Measurements from ENCODE around the gene PANK1.

Gene PANK1

DNA sequence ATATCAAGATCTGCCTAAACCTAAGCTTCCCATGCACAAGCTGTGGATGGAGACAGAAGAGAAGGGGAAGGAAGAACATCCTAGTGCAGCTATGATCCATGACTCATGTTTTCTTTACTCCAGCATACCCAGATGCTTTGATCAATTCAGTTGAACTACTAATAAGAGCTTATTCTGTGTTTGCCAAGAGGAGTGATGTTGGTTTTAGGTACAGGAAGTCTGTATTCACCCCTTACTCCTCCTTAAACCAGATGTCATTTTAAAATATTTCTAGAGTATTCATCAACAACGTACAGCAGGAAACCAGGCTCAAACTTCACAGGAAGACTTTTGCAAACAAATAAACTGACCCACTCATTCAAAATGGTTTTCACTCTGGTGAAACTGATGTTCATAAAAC is 29.2 kb downstream of the PANK1 start:
- DNase-seq: no peak

- no peak for DNase-seq
Observed at GRCh38 chr10:89615112-89615511, 29.9 kb downstream of the PANK1 start.

- no peak for DNase-seq
Observed at GRCh38 chr10:89613582-89613981, 31.5 kb downstream of the PANK1 start.

- DNase-seq: no peak
Observed at GRCh38 chr10:89611282-89611681, 33.8 kb downstream of the PANK1 start.

- DNase-seq: no peak
Observed at GRCh38 chr10:89609833-89610346, 35.2 kb downstream of the PANK1 start.

DNA sequence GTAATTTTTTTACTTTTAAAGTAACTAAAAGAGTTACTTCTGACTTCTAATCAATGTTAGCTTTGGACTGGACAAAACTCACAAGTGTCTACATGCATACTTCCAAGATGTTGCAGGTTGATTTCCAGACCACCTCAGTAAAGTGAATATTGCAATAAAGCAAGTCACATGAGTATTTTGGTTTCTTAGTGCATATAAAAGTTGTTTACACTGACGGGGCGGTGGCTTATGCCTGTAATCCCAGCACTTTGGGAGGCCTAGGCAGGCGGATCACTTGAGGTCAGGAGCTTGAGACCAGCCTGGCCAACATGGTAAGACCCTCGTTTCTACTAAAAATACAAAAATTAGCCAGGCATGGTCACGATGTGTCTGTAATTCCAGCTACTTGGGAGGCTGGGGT is 40.8 kb downstream of the PANK1 start:
- no peak for DNase-seq

DNA sequence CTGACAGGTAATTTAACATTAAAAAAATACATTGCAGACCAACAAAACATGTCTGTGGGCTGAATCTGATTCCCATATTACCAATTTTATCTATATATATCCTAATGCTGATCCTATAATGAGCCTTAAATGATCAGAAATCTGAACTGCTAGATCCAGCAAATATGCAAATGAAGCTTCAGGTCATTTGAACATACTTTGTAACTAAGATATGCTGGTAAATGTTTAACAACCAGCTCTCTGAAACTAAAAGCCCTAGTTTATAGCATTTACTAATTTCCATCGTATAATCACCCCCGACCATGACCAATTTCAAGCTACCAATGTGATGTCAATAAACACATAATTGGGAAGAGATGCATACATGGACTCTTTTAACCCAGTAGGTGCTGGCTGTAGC is 42.1 kb downstream of the PANK1 start:
- no peak for DNase-seq

- DNase-seq: no peak
Observed at GRCh38 chr10:89601728-89602361, 43.2 kb downstream of the PANK1 start.

GRCh38 chr10:89600041-89600440 is 45.0 kb downstream of the PANK1 start:
- no peak for DNase-seq

- DNase-seq: no peak
Observed at GRCh38 chr10:89593043-89593442, 52.0 kb downstream of the PANK1 start.

GRCh38 chr10:89592539-89592938 is 52.5 kb downstream of the PANK1 start:
- DNase-seq: no peak

- no peak for DNase-seq
Observed at GRCh38 chr10:89591796-89592271, 53.2 kb downstream of the PANK1 start.

DNA sequence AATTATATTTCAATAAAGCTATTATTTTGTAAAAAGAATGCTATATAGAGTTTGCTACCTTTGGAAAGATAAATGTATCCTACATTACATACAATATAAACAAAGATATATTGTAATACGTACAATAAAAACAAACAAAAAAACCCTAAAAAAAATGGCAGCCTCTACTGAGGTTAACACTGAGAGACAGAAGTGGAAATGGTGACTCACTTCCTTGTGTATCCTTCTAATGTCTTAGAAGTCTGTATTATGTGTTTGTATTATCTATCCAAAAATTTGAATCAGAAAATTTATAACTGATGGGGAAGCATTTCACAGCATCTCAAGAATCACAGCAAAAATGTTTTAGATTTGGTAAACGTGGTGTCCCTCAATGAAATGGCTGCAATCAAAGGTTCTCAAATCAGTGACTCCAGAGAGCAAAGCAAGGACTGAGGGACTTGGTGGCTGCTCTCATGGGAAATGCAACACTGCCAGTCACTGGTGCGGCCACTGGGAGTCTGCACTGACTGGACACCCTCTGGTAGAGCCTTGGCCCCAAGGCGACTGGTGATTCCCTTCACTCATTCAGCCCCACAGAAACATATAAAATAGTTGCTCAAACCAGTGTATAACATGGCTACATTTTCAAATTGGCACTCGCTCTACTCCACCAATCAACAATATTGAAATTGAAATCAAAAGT is 53.8 kb downstream of the PANK1 start:
- no peak for DNase-seq

GRCh38 chr10:89590326-89590725 is 54.7 kb downstream of the PANK1 start:
- DNase-seq: no peak

DNA sequence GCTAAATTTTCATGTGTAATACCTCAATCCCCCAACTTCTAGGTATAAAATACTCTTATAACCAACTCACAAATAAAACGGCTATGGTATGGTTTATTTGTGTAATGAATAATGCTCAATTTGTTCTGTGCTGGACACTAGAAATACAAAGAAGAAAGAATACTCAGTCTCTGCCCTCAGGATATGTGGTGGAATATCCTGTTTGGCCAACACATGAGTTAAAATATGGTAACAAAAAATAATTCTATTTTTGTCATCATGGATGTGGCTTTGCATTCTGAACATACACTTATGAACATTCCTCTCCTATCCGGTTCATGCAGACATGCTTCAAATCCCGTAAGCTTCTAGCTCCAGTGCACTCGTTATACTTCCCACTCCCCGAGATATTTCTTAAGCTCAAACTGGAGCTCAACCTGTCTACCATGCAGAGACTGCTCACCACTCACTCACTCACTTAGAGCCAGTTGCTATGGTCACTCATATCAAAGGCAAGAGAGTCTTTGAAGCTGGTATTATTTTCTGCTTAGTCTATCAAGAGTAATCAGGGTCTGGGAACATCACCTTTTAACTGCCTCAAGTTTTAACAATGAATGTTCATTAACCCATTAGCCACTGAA is 55.8 kb downstream of the PANK1 start:
- no peak for DNase-seq

DNA sequence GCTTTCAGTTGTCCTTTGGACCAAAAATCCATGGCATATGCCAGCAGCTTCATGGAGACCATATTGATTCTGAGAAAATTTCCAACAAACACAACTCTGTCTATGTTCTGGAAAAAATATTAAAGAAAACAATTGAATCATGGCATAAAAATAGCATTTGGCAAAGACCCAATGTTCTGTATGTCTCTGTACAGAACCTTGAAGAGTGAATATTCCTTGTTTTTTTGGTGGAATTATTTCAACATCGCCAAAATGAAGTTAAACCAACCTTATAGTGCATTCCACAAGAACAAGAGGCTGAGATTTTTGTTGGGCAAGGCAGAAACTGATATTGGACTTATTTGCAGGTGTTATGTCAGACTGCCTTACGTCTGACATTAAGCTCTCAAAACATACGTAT is 56.4 kb downstream of the PANK1 start:
- no peak for DNase-seq

DNA sequence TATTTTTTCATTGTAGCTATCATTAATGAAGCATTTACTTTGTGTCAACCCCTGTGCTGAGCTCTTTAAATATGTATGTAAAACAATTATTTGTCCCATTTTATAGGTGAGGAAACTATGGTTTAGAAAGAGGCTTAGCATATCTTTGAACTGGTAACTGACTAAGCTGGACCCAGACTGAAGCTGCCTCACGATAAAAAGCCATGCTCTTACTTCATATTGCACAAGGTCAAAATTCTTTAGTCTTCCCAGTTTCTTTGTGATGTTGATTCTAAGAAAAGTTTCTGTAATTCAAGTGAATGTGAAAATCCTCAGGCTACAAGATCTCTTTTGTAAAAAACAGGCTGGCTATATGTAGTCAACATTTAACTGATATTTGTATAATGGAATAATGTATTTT is 63.0 kb downstream of the PANK1 start:
- DNase-seq: no peak

DNA sequence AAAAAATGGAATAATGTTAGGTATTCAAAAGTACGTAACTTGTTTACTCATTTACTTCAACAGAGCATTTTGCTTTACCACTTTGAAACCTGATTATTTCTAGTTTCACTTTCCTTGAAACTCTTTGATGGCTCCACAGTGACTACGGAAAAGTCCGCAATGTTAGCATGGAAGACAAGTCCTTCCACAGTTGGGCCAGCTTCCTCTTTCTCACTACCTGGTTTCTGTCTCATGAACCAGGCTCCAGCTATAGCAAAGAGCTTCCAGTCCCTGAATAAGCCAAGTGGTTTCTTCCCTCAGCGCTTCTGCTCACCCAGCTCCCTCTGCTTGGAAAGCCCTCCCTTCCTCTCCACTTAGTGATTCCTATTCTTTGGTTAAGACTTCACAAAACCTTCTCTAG is 64.8 kb downstream of the PANK1 start:
- DNase-seq: no peak

GRCh38 chr10:89576696-89577095 is 68.3 kb downstream of the PANK1 start:
- no peak for DNase-seq

DNA sequence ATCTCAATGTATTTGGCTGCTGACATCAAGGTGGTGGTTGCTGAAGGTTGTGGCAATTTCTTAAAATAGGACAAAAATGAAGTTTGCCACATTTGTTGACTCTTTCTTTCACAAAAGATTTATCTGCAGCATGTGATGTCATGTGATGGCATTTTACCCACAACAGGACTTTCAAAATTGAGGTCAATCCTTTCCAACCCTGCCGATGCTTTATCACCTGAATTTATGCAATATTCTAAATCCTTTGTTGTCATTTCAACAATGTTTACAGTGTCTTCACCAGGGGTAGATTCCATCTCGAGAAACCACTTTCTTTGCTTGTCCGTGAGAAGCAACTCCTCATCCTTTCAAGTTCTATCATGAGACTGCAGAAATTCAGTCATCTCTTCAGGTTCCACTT is 69.0 kb downstream of the PANK1 start:
- DNase-seq: no peak

DNA sequence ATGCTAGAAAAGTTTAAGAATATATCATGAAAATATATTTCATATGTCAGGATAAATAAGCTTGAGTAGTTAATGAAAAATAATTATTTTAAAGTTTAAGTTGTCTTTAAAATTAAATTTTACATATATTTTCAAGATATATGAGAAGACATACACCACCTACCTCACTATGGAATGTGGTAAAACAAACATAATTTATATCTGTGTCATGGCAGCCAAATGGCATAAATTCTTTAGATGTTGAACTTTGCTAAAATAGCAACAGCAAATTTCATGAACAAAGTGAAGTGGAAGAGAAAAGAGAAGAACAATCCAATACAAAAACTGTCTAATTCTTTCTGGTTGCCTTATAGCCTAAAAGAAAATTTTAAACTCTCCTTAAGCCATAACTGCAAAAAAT is 70.0 kb downstream of the PANK1 start:
- no peak for DNase-seq

- no peak for DNase-seq
Observed at GRCh38 chr10:89574368-89574767, 70.7 kb downstream of the PANK1 start.

DNA sequence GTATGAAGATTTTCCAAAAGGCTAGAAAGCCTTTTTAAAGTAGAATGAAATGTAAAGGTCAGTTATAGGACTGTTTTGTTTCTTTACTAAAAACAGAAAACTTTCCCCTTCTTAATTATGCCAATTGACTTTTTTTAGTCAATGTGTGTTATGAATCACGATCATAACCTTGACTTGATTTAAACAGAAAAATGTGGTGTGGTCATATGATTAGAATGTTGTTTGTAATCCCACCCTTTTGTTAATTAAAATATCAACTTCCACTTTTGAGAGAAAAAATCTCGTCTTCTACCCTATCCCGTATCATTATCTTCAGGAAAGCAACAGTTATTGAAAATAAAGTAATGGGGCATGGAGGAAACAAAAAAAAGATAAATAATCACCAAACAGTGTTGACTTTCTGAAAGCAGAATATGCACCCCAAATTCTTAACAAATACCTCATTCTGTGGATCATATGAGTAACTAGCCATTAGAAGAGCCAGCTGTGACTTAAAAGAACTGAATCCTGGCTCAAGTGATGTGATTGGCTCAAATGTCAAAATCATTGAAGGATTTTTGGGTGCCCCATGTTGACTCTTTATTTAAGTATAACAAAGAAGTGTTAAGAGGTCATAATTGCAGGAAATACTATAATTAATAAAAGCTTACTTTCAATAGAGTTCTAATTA is 77.3 kb downstream of the PANK1 start:
- no peak for DNase-seq

DNA sequence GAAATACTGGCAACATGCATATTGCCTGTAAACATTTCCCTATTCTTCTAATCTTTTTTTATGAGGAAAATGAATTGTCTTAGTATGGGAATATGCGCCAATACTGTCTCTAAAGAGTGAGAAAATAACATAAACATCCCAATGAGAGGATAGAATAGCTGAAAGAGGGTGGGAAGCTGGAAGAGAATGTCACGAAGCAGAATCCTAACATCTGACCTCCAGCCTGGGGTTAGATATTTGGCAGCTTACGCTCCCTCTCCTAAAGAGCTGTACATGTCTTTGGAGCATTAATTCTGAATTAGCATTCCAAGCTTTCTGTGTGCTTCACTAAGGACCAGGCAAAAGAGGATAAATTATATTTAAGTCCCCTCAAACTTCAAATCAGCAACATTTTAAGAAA is 78.0 kb downstream of the PANK1 start:
- no peak for DNase-seq
